ELR (cell line): ENCODE measurements around the gene CACNG4.

Experiments
- DNase-seq: peaks from one replicate; pipeline ENCODE4 v3.0.0-alpha.2; 2015; ENCODE audit warnings: low read depth

CACNG4 gene

GRCh38 chr17:66985338-66986237 is 21.1 kb downstream of the CACNG4 start:
- DNase-seq: no peak

- DNase-seq: no peak
These were observed 22.2 kb downstream of the CACNG4 start for GRCh38 chr17:66986659-66987058.

GRCh38 chr17:66987059-66987616 is 22.6 kb downstream of the CACNG4 start:
- DNase-seq: no peak

- no peak for DNase-seq
These were observed 23.7 kb downstream of the CACNG4 start for GRCh38 chr17:66988069-66988798.

GRCh38 chr17:66989076-66989475 is 24.6 kb downstream of the CACNG4 start:
- DNase-seq: no peak

DNA sequence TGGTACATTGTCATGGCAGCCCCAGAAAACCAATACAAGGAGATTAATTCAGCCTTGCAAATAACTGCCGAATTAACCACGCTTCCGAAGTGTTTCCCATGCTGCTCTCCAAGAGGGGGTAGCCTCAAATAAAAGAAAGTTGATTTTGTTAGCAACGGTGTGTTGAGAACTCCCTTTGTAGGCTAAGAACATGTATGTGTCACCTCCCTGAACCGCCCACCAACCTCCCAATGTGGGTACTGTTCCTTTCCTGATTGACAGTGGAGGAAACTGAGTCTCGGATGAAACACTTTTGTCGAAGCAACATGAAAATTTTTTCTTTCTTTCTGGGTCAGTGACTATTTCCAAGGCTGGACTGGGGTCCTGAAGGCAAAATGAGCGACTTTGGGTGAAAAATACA is 25.1 kb downstream of the CACNG4 start:
- DNase-seq: no peak

DNA sequence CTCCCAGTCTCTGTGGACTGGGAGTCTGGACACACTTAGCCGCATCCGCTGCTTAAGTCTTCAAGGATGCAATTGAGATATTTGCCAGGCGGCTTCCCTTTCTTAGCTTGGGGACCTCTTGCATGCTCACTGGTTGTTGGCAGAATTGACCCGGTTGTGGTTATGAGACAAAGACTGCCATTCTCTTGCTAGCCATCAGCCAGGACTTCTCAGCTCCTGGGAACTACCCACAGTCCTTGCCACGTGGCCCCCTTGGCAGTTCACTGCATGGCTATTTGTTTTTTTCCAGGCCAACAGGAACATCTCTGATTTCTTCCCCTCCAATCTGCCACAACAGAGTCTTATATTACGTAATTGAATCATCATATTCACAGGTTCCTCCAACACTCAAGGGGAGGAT is 25.5 kb downstream of the CACNG4 start:
- DNase-seq: no peak

- no peak for DNase-seq
These were observed 28.5 kb downstream of the CACNG4 start for GRCh38 chr17:66992911-66993442.

- no peak for DNase-seq
These were observed 29.9 kb downstream of the CACNG4 start for GRCh38 chr17:66994361-66994760.

- no peak for DNase-seq
These were observed 30.5 kb downstream of the CACNG4 start for GRCh38 chr17:66994930-66995535.

GRCh38 chr17:66995944-66996343 is 31.4 kb downstream of the CACNG4 start:
- DNase-seq: no peak

DNA sequence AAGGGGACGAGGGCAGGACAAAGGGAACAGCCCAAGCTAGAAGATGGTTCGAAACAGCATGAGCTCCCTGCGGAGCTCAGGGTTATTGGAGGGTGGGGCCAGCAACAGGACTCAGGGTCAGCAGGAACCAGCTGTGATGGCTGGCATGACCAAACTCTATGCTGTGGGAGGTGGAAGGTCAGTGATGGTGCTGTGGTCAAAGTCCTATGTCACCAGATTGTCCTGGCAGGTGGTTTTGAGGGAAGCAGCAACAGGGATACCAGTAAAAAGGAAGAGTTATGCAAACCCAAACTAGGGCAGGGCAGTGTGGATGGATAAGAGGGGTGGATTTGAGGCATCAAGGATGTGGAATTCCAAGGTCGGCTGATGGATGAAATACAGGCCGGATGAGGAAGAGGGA is 32.4 kb downstream of the CACNG4 start:
- no peak for DNase-seq

DNA sequence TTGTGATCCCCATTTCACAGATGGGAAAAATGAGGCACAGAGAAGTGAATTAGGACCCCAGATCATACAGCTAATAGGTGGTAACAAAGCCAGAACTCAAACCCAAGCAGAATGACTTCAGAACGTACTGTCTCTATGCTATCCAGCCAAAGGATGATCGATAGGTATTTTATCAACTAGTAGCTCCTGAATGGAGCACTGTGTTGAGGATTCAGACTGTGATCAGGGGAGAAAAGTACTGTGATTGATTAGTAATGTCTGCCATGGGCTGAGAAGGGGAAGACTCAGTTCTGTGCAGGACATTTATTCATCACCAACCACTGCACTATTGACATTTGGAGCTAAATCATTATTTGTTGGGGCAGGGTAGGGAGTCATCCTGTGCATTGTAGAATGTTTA is 38.7 kb downstream of the CACNG4 start:
- DNase-seq: no peak

- no peak for DNase-seq
These were observed 39.7 kb downstream of the CACNG4 start for GRCh38 chr17:67004181-67004580.

GRCh38 chr17:67007266-67007665 is 42.8 kb downstream of the CACNG4 start:
- DNase-seq: no peak

DNA sequence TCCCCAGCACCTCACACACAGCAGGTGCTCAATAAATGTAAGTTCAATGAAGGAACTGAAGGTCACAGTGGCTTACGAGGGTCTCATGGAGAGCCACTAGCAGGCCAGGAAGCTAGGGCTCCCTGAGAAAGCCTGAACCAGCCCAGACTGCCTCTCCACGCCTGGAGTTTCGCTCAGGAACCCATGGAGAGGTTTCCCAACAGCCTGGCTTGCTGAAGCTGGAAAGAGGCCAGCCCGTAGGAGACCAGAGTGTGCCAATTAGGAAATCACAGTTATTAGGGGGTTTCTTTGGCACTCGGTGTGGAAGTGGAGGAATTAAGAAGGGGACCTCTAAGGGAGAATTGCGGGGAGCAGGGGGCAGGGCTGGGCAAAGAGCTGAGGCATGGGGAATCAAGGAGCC is 43.6 kb downstream of the CACNG4 start:
- DNase-seq: no peak

GRCh38 chr17:67011527-67012175 is 47.1 kb downstream of the CACNG4 start:
- DNase-seq: no peak

DNA sequence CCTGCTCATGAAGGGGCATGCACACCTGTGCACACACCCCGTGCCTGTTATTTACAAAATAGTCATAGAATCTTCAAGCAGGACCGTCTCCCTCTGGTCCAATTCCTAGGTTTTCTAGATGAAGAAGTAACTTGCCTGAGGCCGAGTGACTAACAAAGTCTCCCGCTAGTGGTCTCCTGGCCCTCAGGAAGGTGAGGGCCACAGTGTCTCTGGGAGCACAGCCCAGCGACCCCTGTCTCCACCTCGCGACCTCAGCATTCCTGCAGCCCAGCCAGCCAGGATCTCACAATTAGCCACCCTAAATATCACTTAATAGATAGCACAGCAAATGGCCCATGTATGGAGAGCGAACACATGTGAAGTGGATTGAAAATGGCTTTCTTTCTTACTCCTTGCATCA is 49.4 kb downstream of the CACNG4 start:
- DNase-seq: peak; percentile 5

DNA sequence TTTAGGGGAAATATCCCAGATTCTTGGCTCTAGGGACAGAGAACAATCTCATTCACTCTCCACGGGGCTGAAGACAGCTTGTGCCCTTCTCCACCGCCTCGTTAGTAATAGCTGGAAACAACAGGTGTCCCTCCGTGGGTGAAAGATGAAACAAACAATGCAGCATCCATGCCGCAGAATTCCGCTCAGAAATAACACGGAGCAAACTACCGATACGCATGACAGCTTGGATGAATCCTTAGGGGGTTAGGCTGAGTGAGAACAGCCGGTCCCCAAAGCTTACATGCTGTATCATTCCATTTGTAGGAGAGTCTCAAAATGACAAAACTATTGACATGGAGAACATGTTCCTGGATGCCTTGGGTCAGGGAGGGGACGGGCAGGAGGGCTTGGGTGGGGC is 50.5 kb downstream of the CACNG4 start:
- DNase-seq: no peak

DNA sequence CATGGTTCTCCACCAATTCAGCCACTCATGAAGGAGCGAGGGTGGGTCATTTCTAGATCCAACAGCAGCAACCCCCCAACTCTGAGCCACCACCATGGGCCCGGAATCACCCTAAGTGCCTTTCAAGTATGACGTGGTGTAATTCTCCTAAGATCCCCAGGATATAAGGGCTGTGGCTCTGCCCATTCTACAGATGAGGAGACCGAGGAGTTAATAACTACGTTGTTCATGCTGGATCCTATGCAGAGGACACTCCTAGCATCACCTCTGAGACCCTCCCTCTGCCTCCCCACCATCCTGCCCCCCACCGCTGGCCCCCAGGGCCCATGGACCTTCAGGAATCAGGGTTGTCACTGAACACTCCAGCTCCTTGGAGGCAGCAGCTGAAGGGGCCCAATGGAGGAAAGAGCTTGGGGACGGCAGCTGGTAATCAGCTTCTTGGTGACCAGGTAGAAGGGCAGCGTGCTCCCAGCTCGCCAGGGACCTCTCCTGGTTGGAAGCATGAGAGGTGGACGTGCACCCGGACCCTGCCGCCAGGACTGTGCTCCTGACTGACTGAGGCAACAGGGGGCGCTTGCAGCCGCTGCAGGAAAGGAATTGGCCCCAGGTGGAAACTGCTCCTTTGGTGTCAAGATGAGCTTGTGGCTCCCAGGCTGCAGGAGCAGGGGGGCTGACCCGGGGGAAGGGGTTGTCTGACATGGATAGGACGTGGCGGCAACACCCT is 51.7 kb downstream of the CACNG4 start:
- DNase-seq: no peak

- DNase-seq: no peak
These were observed 53.4 kb downstream of the CACNG4 start for GRCh38 chr17:67017910-67018309.
